DMS 273 treated with DMSO at 0.1 percent for 48 hours (cell line): ENCODE measurements around the gene NRN1L.

ENCODE experiments used
- DNase-seq: peaks from one replicate; lab custom pipeline; 2025; lab: John Stamatoyannopoulos, UW

NRN1L gene

DNA sequence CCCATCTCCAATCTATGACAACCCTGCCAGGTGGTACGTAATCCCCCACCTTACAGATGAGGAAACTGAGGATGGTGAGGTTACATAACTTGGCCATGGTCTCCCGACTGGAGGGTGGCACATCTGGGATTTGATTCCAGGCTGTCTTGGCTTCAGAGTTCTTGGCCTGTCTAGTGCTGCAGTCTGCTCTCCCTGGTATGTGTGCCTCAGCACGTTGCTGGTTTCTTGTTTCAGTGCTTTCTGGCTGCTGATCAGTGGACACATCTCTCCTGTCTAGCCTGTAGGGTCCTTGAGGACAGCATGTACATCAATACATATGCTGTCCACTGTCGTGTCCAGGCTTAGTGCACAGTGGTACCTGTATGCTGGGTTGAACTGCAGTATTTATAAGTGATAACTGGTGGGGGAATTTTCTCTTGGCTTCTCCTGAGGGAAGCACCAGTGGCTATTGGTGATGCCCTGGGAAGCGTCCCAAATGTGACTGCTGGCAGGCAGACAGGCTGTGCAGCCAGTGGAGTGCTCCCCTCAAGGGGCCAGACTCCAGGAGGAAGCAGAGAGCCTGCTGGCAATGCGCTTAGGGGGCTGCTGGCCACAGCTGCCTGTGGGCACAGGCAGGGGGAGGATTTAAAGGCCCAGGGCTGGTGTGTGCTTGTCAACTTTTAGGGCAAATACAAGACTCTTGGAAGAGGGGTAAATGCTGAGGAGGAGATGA is 32.6 kb downstream of the NRN1L start:
- no peak for DNase-seq

DNA sequence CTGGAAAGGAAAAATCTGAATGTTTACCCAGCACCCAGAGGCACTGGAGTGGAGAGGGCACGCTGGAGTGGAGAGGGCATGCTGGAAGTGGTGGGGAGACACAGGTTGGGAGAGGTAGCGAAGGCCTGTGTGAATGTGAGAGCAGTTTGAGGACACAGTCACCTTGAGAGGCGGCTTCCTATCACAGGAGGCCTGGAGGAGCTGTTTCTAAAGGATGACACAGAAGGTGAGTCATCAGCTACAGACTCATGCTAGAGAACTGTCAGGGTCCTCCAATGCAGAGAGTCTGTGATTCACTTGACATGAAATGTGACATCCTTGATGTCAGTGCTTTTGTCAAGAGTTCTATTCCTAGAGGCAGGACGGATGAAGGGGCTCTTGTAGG is 33.2 kb downstream of the NRN1L start:
- DNase-seq = no peak

DNA sequence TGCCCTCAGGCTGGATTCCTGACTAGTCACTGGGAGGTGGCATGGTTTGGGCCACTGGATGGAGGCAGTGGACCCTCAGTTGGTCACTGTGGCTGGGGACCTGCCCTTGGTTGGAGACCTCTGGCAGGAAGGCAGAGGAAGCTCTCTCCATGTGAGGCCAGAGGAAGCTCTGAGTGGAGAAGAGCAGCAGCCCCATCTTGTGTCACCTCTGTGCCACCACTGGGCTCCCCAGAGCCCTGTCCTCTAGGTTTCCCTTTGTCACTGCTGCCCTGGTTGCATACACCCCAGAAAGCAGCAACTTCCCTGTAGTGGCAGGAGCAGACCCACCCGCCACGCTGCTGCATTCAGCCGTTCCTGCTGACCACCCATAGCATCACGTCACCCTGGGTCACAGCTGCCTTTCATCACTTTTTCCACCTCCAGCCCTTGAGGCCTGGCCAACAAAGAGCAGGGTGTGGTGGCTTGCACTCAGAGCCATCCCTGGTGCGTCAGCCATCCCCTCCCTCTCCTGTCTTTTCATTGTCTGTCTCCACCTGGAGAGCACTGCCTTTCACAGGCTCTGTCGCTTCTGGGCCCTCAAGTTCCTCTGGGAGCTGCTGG is 35.0 kb downstream of the NRN1L start:
- DNase-seq = no peak

DNA sequence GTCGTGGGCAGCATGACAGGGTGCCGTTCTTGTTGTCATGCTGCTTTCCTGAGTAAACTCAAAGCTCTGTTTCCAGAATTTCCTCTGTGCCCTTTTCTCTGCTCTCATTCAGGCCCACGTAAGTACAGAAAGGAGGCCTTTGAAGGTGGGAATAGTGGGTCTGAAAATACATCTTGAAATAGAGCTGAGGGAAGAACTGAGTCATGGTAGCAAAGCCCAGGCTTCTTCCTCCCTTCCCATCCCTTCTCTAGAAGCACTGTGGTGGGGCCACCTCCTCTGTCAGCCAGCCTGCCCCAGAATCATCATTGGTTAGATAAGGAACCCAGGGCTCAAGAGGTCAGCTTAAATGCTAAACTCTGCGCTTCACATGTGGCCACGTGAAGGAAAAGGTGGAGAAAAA is 37.5 kb downstream of the NRN1L start:
- DNase-seq = no peak

DNA sequence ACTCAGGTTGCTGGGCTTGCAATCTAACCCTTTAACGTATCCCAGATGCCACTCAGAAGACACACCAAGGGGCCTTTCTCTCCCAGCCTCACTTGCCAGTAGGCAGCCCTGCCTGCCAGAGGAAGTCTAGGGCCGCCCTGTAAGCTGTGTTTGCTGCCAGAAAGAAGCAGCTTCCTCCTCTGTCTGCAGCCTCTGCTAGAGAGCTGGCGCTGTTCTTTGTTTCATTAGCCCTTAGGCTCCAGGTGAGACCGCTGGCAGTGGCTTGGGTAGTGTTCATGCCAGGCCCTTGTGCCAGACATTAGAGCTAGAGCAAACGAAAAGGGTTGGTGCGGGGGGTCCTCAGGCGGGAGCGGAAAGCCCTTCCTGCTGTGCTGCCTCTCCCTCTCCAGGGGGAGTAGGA is 38.1 kb downstream of the NRN1L start:
- no peak for DNase-seq

DNA sequence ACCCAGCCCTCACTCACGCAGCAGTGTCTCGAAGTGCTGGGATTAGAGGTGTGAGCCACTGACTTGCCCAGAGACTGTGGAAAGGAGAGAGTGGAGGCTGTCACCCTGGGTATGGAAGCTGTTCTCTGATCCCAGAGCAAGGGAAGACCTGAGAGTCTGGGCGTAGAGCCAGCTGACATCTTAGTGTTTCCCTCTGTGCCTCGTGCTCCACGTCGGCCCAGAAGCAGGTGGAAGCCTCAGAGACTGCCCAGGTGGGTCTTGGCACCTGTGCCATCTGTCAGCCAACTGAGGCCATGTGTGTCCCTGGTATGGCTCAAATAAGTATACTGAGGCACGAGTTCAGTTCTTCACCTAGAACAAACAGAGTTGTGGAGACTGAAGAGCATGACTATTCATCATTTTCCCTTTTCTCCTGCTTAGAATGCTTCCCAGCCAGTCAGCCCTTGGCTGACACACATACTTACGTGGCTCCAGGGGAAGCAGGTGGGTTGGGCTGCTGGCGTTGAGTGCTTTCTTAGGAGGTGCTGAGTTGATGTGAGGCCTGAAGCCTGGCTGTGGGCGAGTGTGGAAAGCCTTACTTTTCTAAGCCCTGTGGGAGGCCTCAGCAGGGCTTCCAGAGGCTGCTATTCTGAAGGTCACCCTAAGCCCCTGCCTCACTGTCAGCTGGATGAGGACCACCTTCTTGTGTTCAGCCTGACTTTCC is 38.9 kb downstream of the NRN1L start:
- no peak for DNase-seq

DNA sequence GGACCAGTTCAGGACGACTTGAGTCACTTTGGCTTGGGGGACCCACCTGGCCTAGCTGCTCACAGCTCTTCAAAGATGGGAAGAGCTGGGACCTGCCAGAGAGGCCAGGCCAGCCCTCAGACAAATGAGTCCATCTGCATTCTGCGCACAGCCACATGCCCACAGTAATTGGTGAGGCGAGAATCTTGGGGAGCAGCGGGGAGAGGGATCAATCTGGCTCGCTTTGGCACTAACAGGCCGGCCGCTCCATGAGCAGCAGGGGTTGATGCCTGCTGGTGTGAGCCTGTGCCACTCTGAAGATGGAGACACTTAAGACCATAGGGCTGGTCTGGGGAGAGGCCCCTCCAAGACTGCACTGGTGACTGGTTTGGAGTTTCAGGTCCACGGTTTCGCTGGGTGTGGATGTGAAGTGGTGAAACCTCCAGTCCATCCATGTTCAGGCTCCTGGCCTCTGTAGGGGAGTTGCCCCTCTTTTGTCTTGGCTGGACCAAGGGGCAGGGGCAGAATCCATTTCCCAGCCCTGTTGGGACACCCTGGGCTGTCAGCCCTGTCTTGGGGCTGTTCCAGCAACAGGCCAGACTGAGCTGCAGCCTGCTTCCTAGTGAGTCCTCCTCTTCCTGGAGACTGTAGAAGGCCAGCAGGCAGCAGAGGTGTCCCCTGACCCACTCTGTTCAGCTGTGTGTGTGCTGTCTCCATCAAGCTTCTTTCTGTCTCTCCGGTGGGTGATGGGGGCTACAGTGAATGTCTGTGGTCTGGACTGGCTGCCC is 39.6 kb downstream of the NRN1L start:
- no peak for DNase-seq

DNA sequence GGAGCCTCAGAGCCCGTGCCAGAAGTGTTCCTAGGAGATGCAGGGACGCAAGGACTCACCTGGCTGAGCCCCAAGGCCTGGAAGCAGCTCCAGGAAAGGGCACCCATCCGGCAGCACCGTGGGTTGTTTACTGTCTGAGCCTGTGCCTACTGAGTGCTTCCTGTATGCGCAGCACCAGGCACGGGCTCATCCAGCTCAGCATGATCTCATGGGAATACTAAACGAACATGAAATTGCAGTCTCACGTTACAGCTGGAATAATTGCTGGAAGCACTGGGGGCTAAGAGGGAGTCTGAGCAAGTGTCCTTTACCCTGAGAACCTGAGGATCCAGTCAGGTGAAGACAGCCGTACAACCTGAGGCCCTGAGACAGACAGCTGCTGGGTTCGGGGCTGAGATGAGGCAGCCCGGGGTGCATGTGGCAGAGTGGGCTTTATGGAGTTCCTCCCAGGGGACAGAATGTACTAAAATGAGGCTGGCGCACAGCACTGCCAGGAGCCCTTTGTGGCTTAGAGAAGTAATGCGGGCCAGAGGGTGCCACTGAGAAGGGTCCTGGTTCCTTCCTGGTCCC is 41.6 kb downstream of the NRN1L start:
- DNase-seq = peak; percentile 47

DNA sequence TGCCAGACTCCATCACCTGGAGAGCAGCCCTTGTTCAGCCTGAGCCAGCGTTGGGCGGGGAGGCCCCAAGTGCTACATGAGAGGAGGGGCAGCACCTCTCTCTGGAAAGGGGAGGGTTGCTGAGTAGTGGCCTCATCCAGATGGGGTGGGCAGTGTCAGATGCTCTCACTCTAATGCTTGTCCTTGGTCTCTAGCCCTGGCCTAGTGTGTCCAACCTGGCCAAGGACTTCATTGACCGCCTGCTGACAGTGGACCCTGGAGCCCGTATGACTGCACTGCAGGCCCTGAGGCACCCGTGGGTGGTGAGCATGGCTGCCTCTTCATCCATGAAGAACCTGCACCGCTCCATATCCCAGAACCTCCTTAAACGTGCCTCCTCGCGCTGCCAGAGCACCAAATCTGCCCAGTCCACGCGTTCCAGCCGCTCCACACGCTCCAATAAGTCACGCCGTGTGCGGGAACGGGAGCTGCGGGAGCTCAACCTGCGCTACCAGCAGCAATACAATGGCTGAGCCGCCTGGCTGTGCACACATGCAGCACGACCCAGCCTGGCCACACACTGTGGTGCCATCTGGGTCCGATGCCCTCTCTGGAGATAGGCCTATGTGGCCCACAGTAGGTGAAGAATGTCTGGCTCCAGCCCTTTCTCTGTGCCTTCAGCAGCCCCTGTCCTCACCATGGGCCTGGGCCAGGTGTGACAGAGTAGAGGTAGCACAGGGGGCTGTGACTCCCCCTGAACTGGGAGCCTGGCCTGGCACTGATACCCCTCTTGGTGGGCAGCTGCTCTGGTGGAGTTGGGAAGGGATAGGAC is 42.7 kb downstream of the NRN1L start:
- no peak for DNase-seq

DNA sequence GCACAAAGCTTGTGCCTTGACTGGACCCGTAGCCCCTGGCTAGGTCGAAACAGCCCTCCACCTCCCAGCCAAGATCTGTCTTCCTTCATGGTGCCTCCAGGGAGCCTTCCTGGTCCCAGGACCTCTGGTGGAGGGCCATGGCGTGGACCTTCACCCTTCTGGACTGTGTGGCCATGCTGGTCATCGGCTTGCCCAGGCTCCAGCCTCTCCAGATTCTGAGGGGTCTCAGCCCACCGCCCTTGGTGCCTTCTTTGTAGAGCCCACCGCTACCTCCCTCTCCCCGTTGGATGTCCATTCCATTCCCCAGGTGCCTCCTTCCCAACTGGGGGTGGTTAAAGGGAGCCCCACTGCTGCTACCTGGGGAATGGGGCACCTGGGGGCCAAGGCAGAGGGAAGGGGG is 43.5 kb downstream of the NRN1L start:
- no peak for DNase-seq

DNA sequence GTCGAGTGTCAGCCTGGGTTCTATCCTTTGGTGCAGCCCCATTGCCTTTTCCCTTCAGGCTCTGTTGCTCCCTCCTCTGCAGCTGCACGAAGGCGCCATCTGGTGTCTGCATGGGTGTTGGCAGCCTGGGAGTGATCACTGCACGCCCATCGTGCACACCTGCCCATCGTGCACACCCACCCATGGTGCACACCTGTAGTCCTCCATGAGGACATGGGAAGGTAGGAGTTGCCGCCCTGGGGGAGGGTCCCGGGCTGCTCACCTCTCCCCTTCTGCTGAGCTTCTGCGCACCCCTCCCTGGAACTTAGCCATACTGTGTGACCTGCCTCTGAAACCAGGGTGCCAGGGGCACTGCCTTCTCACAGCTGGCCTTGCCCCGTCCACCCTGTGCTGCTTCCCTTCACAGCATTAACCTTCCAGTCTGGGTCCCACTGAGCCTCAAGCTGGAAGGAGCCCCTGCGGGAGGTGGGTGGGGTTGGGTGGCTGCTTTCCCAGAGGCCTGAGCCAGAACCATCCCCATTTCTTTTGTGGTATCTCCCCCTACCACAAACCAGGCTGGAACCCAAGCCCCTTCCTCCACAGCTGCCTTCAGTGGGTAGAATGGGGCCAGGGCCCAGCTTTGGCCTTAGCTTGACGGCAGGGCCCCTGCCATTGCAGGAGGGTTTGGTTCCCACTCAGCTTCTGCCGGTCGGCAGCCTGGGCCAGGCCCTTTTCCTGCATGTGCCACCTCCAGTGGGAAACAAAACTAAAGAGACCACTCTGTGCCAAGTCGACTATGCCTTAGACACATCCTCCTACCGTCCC is 44.1 kb downstream of the NRN1L start:
- peak; percentile 28 for DNase-seq

DNA sequence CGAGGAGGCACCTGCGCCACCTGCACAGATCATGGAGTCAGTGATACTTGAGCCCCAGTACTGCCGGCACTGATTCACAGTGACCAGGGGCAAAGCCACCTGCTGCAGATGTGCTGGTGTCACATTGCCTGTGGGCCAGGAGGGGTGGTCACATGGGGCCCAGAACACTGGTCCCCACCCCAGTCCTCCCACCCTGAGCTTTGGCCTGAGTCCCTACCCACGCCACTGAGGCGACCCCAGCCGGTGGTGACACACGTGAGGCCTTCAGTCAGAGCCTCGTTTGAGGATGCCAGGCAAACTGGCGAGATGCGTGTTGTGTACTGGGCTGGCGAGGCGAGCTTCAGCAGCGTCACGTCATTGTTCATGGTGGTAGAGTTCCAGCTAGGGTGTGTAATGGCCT is 45.5 kb downstream of the NRN1L start:
- DNase-seq = no peak

DNA sequence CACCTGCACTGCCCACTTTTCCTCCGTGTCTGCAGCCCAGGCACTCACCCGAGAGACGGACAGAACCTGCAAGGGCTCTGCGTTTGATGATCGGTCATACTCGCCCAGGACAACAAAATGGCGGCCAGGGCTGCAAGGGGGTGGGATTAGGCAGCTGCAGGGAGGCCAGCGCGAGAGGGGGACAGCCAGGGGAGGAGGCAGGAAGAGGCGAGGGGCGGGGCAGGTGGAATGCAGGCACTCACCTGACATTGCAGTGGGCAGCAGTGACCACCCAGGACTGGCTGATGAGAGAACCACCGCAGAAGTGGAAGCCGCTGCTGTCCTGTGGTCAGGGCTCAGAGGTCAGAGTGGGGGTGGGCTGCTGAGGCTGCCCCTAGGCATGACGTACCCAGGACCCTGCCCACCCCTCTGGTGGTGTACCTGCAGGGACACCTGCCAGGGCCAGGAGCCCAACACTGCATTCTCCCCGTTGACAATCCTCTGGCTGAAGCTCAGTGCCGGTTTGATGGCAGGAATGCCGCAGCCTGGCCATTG is 46.1 kb downstream of the NRN1L start:
- DNase-seq = no peak

DNA sequence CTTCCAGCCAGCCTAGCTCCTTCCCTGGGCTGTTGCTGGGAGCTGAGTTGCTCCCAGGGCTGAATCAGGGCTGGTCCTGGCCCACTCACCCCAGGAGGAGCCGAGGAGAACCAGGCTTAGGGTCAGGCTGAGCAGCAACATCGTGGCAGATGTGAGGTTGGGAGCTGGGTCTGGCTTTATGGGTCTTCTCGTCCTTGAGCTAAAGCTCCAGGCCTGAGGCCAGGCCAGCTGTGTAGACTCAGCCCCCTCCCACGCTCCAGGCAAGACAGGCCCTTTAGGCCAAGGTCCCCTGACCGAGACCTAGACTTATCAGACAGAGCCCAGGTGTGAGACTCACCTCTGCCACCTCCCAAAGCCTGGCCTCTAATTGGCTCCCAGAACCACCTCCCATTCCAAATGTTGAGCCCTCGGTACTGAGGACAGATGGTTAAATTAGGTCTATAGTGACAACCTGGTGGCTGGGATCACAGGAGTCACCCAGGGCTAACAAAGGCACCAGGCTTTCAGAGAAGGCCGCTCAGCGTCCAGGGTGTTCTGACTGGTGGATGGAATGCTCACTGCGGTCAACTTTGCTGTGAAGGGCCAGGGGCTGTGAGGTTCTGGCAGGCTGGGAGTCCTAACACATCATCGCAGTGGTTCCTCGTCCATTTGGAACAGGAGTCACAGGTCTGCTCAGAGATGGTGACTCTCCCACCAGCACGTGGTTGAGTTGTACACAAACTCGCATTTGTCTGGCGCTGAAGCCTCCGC is 47.2 kb downstream of the NRN1L start, which contains the start of gene CTRL:
CTRL (minus strand) TSS at position 151 of the 750 bp plus-strand sequence; CDS start at position 141, 10 bp downstream.
- DNase-seq = no peak

DNA sequence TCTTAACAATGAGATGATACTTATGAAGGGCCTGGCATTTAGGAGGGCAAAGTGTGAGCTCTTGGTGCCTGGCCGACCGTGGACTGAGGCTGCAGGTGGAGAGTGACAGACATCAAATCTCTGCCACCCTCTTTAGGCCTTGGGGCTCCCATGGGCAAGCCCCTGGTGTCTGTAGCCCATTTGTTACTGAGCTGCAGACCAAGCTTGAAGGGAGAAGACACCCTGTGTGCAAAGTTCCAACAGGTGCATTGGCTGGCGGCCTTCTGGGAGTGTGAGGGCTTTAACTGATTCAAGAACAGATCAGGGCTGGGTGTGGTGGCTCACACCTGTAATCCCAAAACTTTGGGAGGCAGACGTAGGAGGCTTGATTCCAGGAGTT is 47.8 kb downstream of the NRN1L start:
- DNase-seq = no peak

DNA sequence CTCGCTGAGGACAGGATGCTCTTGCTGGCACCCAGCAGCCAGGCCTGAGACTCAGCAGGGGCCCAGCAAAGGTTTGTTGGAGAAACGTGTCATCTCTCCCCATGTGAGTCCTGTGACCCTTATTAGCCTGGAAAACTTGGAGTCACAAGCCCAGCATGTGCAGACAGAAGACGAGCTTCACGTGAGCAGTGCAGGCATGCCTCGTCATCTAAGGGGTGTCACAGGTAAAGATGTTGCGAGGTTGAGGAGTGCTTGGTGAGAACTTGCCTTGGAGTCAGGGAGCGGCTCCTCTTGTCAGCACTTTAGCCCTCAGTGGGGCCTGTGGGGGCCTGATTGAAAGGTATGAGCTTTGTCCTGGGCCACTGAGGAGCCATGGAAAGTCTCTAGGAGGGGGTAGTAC is 49.1 kb downstream of the NRN1L start:
- no peak for DNase-seq

DNA sequence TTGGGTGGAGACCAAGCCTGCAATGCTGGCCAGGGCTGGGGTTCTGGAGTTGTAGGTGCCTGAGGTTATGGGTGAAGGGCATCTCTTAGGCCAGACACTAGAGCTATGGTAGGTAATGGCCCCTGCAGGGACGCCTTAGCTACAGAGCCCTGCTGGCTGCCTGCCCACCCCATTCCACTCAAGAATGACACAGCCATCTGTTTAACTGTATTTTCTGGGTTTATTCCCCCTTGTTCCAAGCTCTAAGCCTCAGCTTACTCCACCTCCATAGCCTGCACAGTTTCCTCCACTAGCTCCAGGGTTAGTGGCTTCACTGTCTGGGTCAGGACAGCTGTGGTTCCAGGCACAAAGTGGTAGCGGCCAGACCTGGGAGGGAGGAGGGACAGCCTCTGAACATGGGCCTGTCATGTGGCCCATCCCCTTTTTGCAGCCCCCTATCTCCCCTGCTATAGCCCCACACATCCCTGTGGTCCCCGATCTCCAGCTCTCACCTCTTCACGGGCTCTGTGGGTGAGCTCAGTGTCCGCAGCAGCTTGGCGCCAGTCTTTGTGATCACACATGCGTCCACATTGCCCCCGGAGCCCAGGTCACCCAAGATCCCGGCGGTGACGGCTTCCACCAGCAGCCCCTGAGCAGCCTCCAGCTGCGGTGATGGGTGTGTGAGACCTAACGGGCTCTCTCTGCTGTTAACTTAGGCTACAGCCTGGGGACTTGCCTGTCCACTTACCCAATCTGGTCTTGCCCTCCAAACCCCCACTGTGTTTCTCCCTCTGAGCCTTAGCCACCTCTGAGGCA is 49.8 kb downstream of the NRN1L start:
- no peak for DNase-seq

DNA sequence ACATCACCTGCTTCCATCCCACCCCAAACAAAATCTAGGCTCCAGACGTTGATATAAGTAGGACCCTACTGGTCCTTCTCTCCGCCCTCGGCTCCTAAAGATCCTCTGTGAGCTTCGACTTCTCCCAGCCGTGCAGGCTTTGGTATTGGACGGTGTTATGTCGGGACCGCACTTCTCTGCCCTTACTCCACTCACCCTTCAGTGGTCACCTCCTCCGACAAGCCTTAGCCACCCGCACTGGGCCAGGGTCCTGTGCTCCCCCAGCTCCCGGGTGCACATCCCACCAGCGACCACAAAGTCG is 50.4 kb downstream of the NRN1L start:
- no peak for DNase-seq
